SJSA1 (cell line): Measurements from ENCODE around the gene PRPF18. TPM values are rescaled to one million over a fixed set of nuclear protein-coding genes. Genes with fewer than 3 reads are reported as not detected.

Experiments
- DNase-seq, 2 experiments: peaks; one replicate each; pipeline ENCODE4 v3.0.0-alpha.2; 2015 to 2020; ENCODE audit warnings: low spot score in 2 of 2, low read depth in 1 of 2
- H3K27ac ChIP-seq: fragments of 250-450 bp; sonication (Bioruptor Pico); 2 replicates; pipeline ENCODE4 v1.5.1; 2020; ENCODE audit warnings: mild to moderate bottlenecking, moderate library complexity
- H3K27me3 ChIP-seq: fragments of 250-450 bp; sonication (Bioruptor Pico); replicated peaks from 2 replicates; pipeline ENCODE4 v1.5.1; 2020; ENCODE audit warnings: mild to moderate bottlenecking, moderate library complexity
- H3K36me3 ChIP-seq: fragments of 250-450 bp; sonication (Bioruptor Pico); 2 replicates; pipeline ENCODE4 v1.5.1; 2020; ENCODE audit warnings: mild to moderate bottlenecking
- H3K4me1 ChIP-seq: fragments of 250-450 bp; sonication (Bioruptor Pico); replicated peaks from 2 replicates; pipeline ENCODE4 v1.6.1; 2021; ENCODE audit warnings: mild to moderate bottlenecking
- H3K4me3 ChIP-seq: fragments of 250-450 bp; sonication (Bioruptor Pico); 2 replicates; pipeline ENCODE4 v1.5.1; 2020; ENCODE audit warnings: mild to moderate bottlenecking
- H3K9me3 ChIP-seq: fragments of 250-450 bp; sonication (Bioruptor Pico); replicated peaks from 2 replicates; pipeline ENCODE4 v1.5.1; 2020; ENCODE audit warnings: mild to moderate bottlenecking
- total RNA-seq: library from RNA; depleted of rRNA; stranded (reverse); fragments of >200 nt; shearing (Covaris generic); gene quantifications from 2 replicates; pipeline ENCODE4 v1.2.3, GENCODE V29; 2014

Gene PRPF18
- total RNA-seq, 1 experiment from 2014 or later, result 54.8 TPM

GRCh38 chr10:13657101-13657680 is 70.4 kb downstream of the PRPF18 start:
- no peaks in the 10 kb centered on the region for H3K4me1 ChIP-seq
- peaks cover 48% of the 10 kb centered on the region for H3K36me3 ChIP-seq
- DNase-seq, result no peak
- H3K27me3 ChIP-seq, result no peaks in the 10 kb centered on the region
- no peak overlapping the region for H3K4me3 ChIP-seq
- H3K9me3 ChIP-seq, result no peaks in the 10 kb centered on the region
- H3K27ac ChIP-seq, result no peak overlapping the region

- H3K27me3 ChIP-seq, result no peaks in the 10 kb centered on the region
- no peak overlapping the region for H3K4me3 ChIP-seq
- H3K4me1 ChIP-seq, result no peaks in the 10 kb centered on the region
- no peaks in the 10 kb centered on the region for H3K9me3 ChIP-seq
- H3K27ac ChIP-seq, result no peak overlapping the region
- peaks cover 53% of the 10 kb centered on the region for H3K36me3 ChIP-seq
- no peak for DNase-seq
These were observed 71.5 kb downstream of the PRPF18 start for GRCh38 chr10:13658264-13658663.

- Histone ChIP-seq H3K27ac (no peak overlapping the region), H3K9me3 (no peaks in the 10 kb centered on the region), H3K4me1 (no peaks in the 10 kb centered on the region), H3K36me3 (peaks cover 48% of the 10 kb centered on the region), H3K27me3 (no peaks in the 10 kb centered on the region), H3K4me3 (no peak overlapping the region)
- DNase-seq, result no peak
These were observed 72.3 kb downstream of the PRPF18 start for GRCh38 chr10:13658871-13659685.

GRCh38 chr10:13659887-13660550 is 73.3 kb downstream of the PRPF18 start:
- Histone ChIP-seq H3K4me1 (no peaks in the 10 kb centered on the region), H3K27ac (no peak overlapping the region), H3K4me3 (no peak overlapping the region), H3K27me3 (no peaks in the 10 kb centered on the region), H3K36me3 (peaks cover 44% of the 10 kb centered on the region), H3K9me3 (no peaks in the 10 kb centered on the region)
- DNase-seq, result peak in 1 of 2 experiments; percentile 48

- H3K4me1 ChIP-seq, result no peaks in the 10 kb centered on the region
- H3K36me3 ChIP-seq, result peaks cover 45% of the 10 kb centered on the region
- no peaks in the 10 kb centered on the region for H3K9me3 ChIP-seq
- H3K4me3 ChIP-seq, result no peak overlapping the region
- no peak for DNase-seq
- H3K27me3 ChIP-seq, result no peaks in the 10 kb centered on the region
- H3K27ac ChIP-seq, result no peak overlapping the region
These were observed 73.8 kb downstream of the PRPF18 start for GRCh38 chr10:13660551-13660920.

GRCh38 chr10:13661256-13661655 is 74.5 kb downstream of the PRPF18 start:
- no peak overlapping the region for H3K27ac ChIP-seq
- no peak for DNase-seq
- no peaks in the 10 kb centered on the region for H3K27me3 ChIP-seq
- H3K4me1 ChIP-seq, result no peaks in the 10 kb centered on the region
- no peak overlapping the region for H3K4me3 ChIP-seq
- no peaks in the 10 kb centered on the region for H3K9me3 ChIP-seq
- H3K36me3 ChIP-seq, result peaks cover 47% of the 10 kb centered on the region

- Histone ChIP-seq H3K36me3 (peaks cover 41% of the 10 kb centered on the region), H3K9me3 (no peaks in the 10 kb centered on the region), H3K4me1 (no peaks in the 10 kb centered on the region), H3K27me3 (no peaks in the 10 kb centered on the region), H3K4me3 (no peak overlapping the region), H3K27ac (no peak overlapping the region)
- DNase-seq, result no peak
These were observed 78.9 kb downstream of the PRPF18 start for GRCh38 chr10:13665516-13666262.

GRCh38 chr10:13668126-13668525 is 81.4 kb downstream of the PRPF18 start:
- H3K36me3 ChIP-seq, result peaks cover 42% of the 10 kb centered on the region
- no peaks in the 10 kb centered on the region for H3K27me3 ChIP-seq
- no peaks in the 10 kb centered on the region for H3K9me3 ChIP-seq
- no peak overlapping the region for H3K4me3 ChIP-seq
- DNase-seq, result no peak
- no peak overlapping the region for H3K27ac ChIP-seq
- H3K4me1 ChIP-seq, result no peaks in the 10 kb centered on the region

GRCh38 chr10:13669182-13669855 is 82.6 kb downstream of the PRPF18 start:
- H3K36me3 ChIP-seq, result peaks cover 37% of the 10 kb centered on the region

GRCh38 chr10:13669901-13670300 is 83.1 kb downstream of the PRPF18 start:
- DNase-seq, result no peak
- Histone ChIP-seq H3K4me1 (no peaks in the 10 kb centered on the region), H3K27ac (no peak overlapping the region), H3K36me3 (peaks cover 40% of the 10 kb centered on the region), H3K27me3 (no peaks in the 10 kb centered on the region), H3K9me3 (no peaks in the 10 kb centered on the region), H3K4me3 (no peak overlapping the region)

More at GRCh38 chr10:13669182-13669855, 82.6 kb downstream of the PRPF18 start:
- H3K4me1 ChIP-seq, result no peaks in the 10 kb centered on the region
- DNase-seq, result no peak
- no peak overlapping the region for H3K27ac ChIP-seq
- H3K27me3 ChIP-seq, result no peaks in the 10 kb centered on the region
- H3K9me3 ChIP-seq, result no peaks in the 10 kb centered on the region
- H3K4me3 ChIP-seq, result no peak overlapping the region

GRCh38 chr10:13670311-13670710 is 83.5 kb downstream of the PRPF18 start:
- Histone ChIP-seq H3K27ac (no peak overlapping the region), H3K36me3 (peaks cover 38% of the 10 kb centered on the region)

GRCh38 chr10:13671904-13672303 is 85.1 kb downstream of the PRPF18 start:
- peaks cover 28% of the 10 kb centered on the region for H3K36me3 ChIP-seq
- H3K9me3 ChIP-seq, result no peaks in the 10 kb centered on the region
- no peak overlapping the region for H3K4me3 ChIP-seq
- H3K27ac ChIP-seq, result no peak overlapping the region
- DNase-seq, result no peak
- no peaks in the 10 kb centered on the region for H3K4me1 ChIP-seq
- H3K27me3 ChIP-seq, result no peaks in the 10 kb centered on the region

More at GRCh38 chr10:13670311-13670710, 83.5 kb downstream of the PRPF18 start:
- H3K4me1 ChIP-seq, result no peaks in the 10 kb centered on the region
- H3K4me3 ChIP-seq, result no peak overlapping the region
- no peaks in the 10 kb centered on the region for H3K9me3 ChIP-seq
- H3K27me3 ChIP-seq, result no peaks in the 10 kb centered on the region
- no peak for DNase-seq

- H3K27ac ChIP-seq, result no peak overlapping the region
- no peaks in the 10 kb centered on the region for H3K9me3 ChIP-seq
- H3K4me3 ChIP-seq, result no peak overlapping the region
- H3K4me1 ChIP-seq, result no peaks in the 10 kb centered on the region
- no peaks in the 10 kb centered on the region for H3K27me3 ChIP-seq
- H3K36me3 ChIP-seq, result peaks cover 28% of the 10 kb centered on the region
- DNase-seq, result no peak
These were observed 85.8 kb downstream of the PRPF18 start for GRCh38 chr10:13672548-13672947.
